Cardiac septum (tissue), 1 donor: ENCODE results near the gene MSMO1. TPM values are rescaled to one million over a fixed set of nuclear protein-coding genes. Genes with fewer than 3 reads are reported as not detected.
A peak's percentile ranks its signal among the peaks of the same experiment; 100 is the strongest.
"Not testable (repeated sequence)": the region's sequence is repeated elsewhere in the genome, so short reads cannot be mapped to it uniquely, and the experiment has no call there.

ENCODE experiments used
- DNase-seq: peaks from one replicate; pipeline ENCODE4 v3.0.0-alpha.2; 2020; ENCODE audit warnings: low spot score
- intact Hi-C: fragments of 100-400 bp; cut with DNase I; formaldehyde crosslinking; loops from one replicate; pipeline ENCODE4 v1.14.0; 2022
- long read RNA-seq: library from polyadenylated mRNA; unstranded; transcript quantifications from one replicate; pipeline ENCODE4 v2.0.0, GENCODE V29; 2021
- total RNA-seq: library from RNA; stranded (reverse); fragmentation: NEBNext Ultra II Directional; extraction: Animal tissue kit (Norgen Biotek cat#: 25700); gene quantifications from one replicate; pipeline ENCODE4 v1.2.1, GENCODE V29; 2021
- donor health status: DM: no; HTN: no; CAD: no.

Gene MSMO1
- total RNA-seq: 19.8 TPM
- long read RNA-seq, transcript MSMO1-202 (5 exons, 1,789 nt): minor isoform, 5 of 60 reads
- long read RNA-seq, transcript MSMO1-201 (6 exons, 2,269 nt): major isoform, 53 of 60 reads
- long read RNA-seq, partial matches to known transcripts: 1 of 60 reads
- long read RNA-seq, other reads (novel, unspliced or antisense): 1 of 60 reads

DNA sequence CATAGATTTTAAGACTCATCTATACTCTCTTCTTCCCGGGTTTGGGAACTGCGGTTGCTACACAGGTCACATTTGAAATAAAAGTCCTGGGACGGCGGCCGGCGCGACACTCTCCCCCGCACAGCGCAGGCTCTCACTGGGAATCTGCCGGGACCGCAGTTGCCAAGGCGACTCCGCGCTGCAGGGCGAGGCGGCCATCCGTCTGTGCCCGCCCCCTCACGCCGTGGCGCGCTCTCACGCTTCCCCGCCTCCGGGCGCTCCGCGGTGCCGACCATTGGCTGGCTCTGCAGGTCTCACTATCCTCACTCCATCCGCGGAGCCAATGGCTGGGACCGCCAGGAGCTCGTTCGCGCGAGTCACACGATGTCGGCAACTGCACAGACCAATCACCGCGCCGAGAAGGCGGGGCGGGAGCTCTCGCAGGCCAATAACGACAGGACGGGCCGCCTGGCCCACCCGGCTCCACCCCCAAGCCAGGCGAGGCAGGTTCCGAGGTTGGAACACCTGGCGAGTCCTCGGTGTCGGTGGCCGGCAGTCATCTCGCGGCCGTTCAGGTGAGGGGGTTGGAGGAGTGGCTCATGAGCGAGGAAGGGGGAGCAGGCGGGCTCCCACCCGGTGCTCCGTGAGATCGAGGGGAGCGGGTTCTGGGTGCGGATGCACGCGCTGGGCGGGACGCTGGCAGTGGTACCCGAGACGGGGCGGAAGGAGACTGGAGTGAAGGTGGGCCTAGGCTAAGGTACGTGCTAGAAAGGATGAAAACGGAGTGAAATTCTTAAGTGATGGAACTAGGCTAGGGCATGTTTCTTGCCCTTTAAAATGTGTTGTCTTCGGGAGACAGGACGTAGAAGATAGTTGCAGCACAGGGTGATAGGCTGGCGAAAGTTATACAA lies at the start of gene MSMO1:
TSS of gene MSMO1 (plus strand) at position 459 of the 890 bp plus-strand sequence. CDS start 5,702 bp downstream, outside the sequence.
- intact Hi-C loops: loop anchor here (1.0 to 5.0 kb wide), 3 partner anchors 119 to 215 kb away; partner anchors contain the start of gene TMEM192
- peak; percentile 100 for DNase-seq

DNA sequence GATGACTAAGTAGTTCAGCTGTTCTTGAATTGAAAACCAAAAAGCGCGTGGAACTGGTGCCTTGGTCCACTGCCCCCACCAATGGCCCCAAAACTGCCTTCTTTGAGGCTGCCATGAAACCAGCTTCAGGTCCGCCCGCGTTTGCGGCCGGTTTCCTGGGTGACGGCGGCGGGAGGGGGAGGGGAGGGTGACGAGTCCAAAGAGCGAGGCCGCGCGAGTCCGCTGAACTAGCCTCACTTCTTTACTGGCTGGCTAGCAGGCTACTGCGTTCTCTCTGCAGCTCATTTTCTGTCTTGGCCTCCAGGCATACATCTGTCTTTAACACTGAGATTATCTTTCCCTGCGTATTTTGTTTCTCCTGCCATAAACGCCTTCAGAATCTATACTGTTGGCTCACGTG lies 47.9 kb upstream of the MSMO1 start:
- intact Hi-C loops, DNase-seq: not testable (repeated sequence)

DNA sequence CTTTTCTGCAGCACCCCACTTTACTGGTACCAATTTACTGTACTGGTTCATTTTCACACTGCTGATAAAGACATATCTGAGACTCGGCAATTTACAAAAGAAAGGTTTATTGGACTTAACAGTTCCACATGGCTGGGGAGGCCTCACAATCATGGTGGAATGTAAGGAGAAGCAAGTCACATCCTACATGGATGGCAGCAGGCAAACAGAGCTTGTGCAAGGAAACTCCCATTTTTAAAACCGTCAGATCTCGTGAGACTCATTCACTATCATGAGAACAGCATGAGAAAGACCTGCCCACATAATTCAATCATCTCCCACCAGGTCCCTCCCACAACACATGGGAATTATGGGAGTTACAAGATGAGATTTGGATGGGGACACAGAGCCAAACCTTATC lies 42.8 kb upstream of the MSMO1 start:
- intact Hi-C loops, DNase-seq: not testable (repeated sequence)

DNA sequence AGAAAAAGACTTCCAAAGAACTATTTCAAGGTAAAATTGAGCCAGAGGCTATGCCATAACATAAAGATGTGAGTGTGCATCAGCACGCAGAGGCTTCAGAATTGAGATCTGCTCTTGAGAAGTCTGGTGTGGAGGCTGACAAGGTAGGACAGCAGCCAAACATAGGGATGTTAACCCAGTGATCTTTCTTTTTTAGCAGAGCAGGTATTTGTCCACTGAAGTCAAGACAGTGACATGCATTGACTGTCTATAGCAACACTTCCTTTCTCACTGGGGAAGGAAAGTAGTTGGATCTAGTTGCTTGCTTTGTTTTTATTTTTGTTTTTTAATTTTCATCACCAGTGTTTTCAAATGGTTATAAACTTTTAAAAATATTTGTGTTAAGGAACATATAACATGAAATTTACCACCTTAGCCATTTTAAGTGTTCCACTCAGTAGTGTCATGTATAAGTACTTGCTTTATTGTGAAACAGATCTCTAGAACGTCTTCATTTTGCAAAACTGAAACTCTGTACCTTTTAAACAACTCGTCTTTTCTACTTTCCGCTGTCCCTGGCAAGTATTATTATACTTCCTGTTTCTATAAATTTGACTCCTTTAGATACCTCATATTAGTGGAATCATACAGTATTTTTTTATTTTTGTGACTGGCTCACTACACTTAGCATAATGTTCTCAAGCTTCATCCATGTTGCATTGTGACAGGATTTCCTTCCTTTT lies 40.7 kb upstream of the MSMO1 start:
- intact Hi-C loops, DNase-seq: not testable (repeated sequence)

DNA sequence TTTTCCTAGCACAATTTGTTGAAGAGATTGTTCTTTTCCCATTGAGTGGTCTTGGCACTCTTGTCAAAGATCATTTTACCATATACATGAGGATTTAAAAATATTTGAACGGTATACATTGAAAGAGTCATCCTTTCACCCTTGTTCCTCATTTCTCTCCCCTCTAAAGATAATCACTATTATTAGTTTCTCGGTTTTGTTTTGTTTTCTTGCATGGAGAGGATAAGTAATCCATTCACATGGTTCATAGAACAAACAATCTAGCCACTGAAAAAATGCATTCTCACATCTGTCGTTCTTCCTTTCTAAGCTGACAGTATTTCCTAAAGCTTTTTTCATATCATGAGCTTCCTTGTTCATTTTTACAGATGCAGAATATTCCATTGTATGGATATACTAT lies 39.2 kb upstream of the MSMO1 start:
- DNase-seq: no peak
- intact Hi-C loops: no loop called here

DNA sequence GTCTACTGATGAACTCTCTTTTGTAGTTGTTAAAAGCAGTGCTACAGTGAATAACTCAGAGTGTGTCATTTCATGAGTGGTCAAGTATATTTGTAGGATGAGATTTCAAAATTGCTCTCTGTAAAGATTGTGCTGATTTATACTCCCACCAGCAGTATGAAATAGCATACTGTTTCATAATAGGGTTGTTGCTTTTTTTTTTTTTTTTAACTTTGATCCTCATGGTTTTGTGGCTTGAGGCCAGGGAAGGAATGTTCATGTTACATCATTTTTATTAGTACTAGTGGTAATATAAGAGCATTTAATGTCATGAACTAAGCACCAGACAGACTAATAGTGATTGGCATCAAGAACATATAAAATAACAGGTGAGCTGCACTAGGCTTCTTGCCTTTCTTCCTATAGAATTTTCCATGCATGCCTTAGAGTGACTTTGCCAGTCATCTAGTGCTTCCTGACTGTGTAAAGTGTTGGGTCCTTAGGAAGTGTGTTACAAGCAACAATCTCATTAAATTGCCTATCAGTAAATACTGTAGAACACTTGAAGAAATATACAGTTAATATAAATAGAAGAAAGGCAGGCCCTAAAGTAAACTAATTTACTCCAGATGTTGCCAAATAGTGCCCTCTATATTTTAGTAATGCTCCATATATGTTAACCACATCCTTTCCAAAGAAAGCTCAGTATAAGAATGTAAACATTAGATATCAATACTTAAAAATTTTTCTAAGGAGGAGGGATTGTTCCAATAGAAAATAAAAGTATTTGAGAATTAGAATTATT lies 38.6 kb upstream of the MSMO1 start:
- intact Hi-C loops: no loop called here
- DNase-seq: no peak

DNA sequence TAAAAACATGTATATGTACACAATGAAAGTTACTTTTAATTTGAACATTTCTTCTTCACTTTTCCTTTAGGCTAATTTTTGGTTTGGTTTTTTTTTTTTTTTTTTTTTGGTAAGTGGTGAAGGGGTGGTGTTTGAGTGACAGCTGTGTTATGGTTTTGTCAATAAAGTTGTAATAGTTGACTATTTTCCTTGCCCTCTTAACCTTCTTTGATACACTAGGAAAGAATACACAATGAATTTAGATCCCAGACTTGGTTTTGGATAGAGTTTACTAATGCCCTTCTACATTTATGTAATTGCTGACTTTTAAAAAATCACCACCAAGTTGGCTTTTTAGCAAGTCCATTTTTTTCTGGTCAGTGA lies 38.1 kb upstream of the MSMO1 start:
- intact Hi-C loops: no loop called here
- DNase-seq: no peak

DNA sequence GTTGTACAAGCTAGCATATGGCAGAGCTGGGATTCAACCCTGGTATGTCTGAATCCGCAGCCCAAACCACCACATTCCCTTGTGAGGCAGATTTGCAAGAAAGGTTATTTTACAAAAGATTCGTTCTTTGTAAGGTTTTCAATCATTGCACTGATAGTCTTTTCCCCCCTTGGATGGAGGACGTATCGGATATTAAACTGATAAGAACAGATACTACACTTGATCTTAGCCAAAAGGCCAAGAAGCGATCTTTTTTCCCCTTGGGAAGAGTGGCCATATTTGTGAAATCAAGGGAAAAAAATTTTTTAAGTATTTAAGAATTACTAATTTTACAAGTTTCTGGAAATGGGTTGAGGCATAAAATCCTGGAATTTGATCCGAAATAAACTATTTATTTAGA lies 34.4 kb upstream of the MSMO1 start:
- intact Hi-C loops: no loop called here
- DNase-seq: no peak

DNA sequence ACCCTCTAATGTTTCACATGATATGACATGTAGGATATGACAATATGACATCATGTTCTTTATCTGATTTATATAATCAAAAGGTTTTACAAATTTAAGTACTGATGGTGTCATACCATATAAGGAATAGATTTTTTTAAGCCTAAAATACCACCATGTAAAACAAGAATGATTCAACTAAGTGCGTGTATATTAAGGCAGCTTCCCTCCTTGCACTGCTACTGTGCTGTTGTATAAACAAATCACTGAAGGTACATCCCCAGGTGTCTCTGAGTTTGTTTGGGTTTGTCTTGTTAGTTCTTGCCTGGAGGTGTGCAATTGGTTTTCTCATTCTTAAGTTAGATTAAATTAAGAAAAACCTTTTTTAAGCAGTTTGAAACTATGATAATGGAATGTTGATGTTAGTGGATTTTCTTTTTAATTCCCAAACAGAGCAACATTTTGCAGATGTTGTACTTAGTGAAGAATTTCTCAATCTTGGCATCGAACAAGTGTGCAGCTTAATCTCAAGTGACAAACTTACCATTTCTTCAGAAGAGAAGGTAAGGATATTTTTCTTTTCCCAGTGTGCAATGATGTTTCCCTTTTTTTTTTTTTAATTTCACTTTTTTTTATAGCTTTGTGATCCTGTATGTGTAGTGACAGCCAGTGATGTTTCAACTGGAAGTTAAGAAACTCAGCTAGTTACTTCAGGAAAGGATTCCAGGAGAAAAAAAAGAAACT lies 33.4 kb upstream of the MSMO1 start:
- DNase-seq: no peak
- intact Hi-C loops: no loop called here

DNA sequence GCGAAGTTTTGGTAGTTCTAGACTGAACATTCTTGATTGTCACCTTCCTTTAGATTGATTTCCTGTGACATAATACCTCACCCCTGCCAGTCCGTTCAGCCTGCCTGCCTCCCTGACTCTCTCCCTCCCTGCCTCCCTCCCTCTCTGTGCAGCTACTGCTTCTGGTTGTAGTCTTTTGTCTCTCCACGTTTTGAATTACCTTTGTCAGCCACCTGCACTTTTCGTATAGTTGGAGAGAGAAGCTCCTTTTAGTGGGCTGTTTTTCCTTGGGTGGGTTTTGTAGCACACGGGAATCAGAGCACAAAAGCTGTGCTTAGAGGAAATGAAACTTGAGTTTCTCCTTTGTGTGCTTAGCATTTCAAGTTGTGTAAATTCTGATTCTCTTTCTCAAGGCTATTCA lies 32.6 kb upstream of the MSMO1 start:
- intact Hi-C loops: no loop called here
- no peak for DNase-seq

DNA sequence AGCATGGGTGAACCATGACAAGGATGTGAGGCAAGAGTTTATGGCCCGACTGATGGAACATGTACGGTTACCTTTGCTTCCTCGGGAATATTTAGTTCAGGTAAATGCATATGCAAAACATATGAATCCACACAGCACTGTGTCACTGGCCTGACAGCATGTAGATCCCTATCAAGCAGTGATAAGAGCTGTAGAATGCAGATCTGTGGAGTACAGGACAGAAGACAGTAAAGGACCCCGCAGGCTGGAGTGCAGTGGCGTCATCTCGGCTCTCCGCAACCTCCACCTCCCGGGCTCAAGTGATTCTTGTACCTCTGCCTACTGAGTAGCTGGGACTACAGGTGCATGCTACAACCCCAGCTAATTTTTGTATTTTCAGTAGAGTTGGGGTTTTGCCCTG lies 29.8 kb upstream of the MSMO1 start:
- DNase-seq: no peak
- intact Hi-C loops: no loop called here

DNA sequence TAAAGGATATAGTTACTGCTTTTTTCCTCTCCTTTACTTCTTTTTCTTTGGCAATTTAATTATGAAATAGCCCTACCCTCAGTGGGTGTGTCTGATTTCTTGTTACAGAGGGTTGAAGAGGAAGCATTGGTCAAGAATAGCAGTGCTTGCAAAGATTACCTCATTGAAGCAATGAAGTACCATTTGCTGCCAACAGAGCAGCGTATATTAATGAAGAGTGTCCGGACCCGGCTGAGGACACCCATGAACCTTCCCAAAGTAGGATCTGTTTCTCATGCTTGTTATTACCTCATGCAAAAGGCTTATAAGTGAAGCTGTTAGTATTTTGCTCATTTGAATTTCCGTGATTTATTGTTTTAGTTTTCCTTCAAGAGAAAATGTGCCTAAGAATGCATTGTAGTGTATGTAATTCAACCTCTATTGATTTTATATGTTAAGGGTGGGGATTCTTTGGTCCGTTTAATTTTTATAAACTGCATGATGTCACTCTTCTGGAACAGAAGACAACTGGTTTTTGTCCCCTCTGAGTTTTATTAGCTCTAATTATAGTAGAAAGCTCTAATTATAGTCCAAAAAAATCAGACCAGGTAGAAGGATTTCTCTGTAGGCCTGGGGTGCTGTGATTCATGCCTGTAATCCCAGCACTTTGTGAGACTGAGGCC lies 27.9 kb upstream of the MSMO1 start:
- DNase-seq: no peak
- intact Hi-C loops: no loop called here

DNA sequence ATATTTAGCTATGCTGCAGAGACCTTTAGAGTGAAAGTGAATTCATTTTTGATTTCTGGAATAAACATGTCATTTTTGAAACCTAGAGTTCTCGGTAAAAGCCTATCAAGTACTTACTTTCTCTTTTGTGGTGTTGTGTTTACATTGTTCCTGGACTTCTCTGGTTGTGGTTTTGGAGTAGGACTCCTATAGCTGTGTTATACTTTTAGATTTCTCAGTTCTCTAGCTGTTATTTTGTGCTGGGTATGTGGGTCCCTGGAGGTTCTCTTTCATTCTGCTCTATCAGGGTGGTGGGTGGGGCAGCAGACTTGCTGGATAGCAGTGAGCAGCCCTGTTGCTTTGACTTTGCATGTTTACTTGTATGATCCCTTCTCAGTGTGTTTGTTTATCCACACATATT lies 25.6 kb upstream of the MSMO1 start:
- DNase-seq: no peak
- intact Hi-C loops: no loop called here

DNA sequence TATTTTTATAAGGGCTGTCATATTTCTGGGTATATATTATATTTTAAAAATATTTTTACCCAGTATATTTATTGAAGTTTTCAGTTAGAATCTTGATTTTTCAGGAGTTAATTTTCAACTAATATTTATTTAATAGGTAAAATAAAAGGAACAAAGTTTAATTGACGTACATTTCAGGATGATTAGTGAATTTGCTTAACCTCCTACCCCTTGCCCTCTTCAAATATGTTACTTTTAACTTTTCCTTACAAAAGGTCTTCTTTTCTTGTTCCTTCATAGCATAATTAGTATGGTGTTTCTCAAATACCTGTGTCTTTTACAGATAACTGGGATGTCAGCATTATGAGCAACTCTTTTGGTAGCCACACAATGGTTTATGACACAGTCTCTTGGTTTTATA lies 24.8 kb upstream of the MSMO1 start:
- intact Hi-C loops: no loop called here
- DNase-seq: no peak

DNA sequence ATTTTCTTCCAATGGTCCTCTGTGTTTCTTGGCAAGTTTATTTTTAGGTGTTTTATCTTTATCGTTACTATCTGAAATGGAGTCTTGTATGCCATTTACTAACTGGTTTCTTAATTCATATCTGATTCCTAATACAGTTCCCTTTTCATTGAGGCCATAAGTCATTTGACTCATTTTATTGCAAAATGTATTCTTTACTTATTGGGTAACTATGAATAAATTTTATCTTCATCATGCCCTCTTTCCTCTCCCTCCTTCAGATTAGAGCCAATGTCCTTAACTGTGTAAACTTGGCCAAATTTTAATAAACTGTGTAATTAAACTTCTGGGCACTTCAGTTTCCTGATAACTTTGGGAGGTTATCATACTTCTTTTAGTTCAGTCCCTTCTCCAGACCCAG lies 19.3 kb upstream of the MSMO1 start:
- DNase-seq: no peak
- intact Hi-C loops: no loop called here

DNA sequence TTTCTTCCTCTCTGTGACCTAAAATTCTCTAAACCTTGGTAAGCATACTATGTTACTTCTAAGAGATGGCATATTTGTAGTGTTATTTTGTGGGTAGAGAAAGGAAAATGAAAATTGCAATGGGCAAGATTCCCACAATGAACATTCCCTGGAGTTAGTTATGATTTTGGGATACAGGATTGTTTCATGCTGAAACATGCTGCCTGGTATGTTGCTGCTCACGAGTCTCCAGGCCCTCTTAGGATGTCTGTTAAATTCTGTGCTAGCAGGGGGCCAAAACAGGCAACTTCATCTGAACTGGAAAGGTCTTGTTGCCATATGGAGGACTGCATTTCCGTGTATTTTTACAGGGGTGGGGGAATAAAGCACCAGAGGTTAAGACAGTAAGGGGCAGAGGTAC lies 18.9 kb upstream of the MSMO1 start:
- intact Hi-C loops: no loop called here

DNA sequence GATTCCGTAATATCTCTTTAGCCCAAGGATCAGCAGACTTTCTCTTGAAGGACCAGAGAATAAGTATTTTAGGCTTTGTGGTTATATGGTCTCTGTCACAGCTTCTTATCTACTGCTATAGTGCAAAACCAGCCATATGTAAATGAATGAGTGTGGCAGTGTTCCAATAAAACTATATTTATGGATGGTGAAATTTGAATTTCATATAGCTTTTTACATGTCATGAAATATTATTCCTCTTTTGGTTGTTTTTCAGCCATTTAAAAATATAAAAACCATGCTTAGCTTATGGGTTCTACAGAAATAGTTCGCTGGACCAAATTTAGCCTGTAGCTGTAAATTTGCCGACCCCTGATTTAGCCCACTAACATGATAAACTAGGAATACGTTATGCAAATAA lies 18.0 kb upstream of the MSMO1 start:
- intact Hi-C loops: no loop called here
- no peak for DNase-seq

More for the DNA sequence above, 18.9 kb upstream of the MSMO1 start:
- DNase-seq: no peak

DNA sequence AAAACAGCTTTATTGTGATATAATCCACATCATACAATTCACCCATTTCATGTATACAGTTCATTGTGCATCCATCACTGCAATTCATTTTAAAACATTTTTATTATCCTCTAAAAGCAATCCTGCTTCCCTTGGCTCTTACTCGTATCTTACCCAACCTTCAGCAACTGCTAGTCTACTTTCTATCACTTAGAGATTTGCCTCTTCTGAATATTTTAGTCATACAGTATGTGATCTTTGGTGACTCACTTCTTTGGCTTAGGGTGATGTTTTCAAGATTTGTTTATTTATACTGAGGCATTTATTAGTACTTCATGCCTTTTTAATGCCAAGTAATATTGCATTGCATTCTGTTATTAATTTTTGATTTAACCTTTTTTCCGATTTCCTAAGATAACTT lies 15.0 kb upstream of the MSMO1 start:
- no peak for DNase-seq
- intact Hi-C loops: no loop called here

DNA sequence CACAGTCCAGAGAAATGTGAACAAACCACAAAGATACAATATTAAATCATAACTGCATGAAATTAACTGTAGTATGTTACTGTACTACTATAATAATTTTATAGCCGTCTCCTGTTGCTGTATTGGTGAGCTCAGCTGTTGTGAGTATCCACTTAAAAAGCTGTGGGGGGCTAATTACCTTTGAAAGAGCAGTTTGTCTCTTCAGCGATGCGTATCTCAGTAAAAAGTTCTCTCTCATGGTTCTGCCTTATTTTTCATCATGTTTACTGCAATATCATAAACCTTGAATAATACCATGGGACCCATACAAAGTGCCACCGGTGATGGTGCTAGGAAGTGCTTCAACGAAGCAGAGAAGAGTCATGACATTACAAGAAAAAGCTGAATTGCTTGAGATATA lies 8.4 kb upstream of the MSMO1 start:
- no peak for DNase-seq
- intact Hi-C loops: no loop called here
